CD4-positive, alpha-beta T cell treated with Interleukin-10 for 1 hour (primary cell): ENCODE results near the gene TCEA2.
"Not testable (repeated sequence)": the region's sequence is repeated elsewhere in the genome, so short reads cannot be mapped to it uniquely, and the experiment has no call there.

ENCODE experiments used
- DNase-seq: peaks from one replicate; pipeline ENCODE4 v3.0.0-alpha.2; 2020

TCEA2 gene

DNA sequence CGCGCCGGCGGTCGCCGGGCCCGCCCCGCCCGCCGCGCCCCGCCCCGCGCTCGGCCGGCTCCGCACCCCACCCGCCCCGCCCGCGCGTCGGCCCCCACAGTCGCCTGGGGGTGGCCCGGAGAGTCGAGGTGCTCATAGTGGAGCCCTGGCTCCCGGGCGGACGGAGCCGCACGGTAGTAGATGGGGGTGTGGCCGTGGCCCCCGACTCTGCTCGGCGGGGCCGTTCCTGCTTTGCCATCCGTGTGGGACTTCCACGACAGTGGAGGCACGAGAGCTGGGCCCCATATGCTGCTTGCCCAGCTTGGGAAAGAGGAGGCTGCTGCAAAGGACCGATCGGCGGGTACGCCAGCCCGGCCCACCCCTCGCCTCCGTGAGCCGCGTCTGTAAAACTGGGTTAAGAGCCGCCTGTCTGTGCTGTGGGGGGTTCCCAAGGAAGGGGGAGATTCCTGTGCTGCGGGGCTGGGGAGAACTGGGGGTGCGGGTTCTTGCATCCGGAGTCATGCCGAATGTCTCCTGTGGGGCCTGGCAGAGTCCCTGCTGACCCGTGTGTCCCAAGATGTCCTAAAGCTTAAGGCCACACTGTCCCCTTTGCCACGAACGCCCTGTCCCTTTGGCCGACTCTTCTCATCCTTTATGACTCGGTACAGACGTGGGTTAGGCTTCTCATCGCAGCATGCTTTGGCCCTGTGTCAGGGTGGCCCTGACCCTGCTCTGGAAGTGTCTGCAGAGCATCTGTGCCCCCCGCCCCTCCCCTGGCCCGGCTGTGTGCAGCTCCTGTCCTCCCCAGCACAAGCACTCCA lies 17.2 kb downstream of the TCEA2 start, which contains the start of gene OPRL1:
Gene OPRL1, plus strand, starts transcription at position 70 of the 800 bp plus-strand sequence. CDS start 12,639 bp downstream, outside the sequence.
- DNase-seq = peak; percentile 57

DNA sequence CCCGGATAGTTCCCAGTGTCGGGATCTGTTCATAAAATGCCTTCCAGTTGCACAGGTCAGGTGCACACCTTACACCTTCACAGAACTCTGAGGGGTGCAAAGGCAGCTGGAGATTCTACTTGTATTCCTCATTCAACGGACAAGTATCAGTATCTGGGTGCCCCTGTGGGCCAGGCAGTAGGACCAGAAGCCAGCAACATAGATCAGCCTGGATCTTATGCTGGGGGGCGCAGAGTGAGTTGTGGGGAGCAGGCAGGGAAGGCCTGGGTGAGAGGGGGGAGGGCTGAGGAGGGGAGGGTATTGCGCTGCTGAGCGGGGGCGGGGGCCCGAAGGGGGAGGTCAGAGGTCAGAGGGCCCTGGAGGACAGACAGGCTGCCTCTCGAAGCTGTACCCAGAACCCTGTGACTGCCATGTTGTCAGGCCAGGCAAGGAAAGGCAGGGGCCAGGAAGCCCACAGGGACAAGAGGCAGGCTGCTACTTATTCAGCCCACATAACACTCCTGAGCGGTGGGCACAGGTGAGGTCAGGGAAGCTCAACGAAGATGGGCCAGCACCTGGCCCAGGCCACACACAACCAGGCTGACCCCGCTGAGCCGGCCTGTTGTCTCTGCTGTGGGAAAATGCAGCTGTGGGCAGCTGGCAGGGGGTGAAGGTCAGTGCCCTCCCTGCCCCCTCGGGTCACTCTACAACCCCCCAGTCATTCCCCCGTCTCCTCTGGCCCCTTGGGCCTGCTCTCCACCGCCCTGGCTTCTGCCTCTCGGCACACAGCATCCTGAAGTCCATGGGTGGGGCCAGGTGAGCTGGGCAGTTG lies 18.0 kb downstream of the TCEA2 start:
- no peak for DNase-seq

DNA sequence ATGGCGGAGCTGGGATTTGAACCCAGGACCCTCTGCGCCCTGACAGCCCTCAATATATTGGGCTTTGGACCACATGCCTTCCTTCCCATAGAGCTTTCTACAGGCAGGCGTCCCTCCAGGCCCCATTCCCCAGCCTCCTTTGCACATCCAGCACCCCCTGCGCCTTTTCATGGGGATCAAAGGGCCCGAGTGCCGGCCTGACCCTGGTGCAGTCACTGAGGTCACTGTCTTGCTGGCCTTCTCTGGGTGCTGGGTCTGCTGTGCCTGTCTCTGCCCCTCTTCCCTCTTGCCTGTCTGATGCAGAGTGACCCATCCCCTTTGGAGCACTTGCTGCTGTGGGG lies 18.6 kb downstream of the TCEA2 start:
- no peak for DNase-seq

DNA sequence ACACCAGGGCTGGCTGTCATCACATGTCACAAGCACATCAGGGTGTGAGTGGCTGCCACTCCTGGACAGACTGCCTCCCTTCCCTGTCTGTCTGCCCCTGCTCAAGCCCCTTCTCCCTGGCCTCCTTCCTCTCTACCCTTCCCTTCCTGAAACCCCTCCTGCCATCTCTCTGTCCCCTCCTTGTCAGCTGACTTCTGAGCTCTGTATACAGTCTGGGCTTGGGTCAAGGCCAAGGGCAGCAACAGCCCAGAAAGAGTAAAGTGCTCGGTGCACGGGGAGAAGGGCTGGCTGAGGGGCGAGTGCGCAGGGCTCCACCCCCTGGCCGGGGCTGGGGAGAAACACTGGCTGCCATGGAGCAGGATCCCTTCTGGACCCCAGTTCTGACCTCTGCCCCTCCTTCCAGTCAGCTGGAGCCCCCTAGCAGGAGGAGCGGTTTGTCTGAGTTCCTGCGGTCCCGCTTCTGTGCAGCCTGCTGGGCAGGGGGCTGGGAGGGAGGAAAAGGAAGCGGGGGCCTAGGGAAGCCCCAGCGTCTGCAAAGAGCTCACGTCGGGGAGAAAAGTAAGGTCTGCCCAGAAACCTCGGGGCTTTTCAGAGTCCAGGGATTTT lies 19.2 kb downstream of the TCEA2 start:
- DNase-seq = no peak

DNA sequence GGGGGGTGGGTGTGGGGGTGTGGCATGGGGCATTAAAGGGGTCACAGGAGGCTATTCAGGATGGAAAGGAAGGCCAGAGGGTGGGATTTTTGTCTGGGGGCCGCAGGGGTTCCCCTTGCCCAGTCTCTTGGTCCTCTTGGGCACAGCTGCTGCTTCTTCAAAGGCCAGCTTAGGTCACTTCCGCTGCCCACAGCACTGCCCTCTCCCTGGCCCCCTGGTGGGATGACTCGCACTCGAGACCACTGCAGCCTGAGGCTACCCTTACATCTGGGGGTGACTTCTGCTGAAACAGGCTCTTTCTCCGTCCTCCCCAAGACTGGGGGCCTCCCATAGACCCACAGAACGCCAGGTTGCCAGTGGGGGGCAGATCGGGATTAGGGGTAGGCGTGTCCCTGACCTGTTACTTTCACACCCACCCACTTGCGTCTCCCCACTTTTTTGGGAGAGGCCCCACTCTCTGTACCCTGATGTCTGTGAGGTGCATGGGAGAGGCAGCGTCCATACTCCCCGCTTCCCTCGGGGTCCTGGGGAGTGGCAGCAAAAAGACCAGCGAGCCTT lies 19.9 kb downstream of the TCEA2 start:
- no peak for DNase-seq

DNA sequence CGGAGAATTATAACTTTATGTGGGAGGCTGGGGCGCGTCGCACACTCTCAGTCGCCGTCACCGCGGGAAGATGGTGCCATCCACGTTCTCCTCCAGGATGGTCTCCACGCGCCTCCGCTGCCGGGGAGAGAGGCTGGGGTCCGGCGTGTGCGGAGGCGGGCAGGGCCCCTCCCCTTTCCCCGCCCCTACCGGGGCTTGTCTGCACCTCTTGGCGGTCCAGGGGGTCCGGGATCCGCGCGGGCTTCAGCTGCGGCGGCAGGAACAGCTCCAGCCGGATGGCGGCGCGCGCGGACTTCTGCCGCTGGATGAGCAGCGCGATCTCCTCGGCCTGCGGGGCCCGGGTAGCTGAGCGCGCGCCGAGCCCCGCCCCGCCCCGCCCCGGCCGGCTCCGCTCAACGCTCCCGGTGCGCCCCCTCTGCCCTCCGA lies 20.4 kb downstream of the TCEA2 start:
- peak; percentile 76 for DNase-seq

DNA sequence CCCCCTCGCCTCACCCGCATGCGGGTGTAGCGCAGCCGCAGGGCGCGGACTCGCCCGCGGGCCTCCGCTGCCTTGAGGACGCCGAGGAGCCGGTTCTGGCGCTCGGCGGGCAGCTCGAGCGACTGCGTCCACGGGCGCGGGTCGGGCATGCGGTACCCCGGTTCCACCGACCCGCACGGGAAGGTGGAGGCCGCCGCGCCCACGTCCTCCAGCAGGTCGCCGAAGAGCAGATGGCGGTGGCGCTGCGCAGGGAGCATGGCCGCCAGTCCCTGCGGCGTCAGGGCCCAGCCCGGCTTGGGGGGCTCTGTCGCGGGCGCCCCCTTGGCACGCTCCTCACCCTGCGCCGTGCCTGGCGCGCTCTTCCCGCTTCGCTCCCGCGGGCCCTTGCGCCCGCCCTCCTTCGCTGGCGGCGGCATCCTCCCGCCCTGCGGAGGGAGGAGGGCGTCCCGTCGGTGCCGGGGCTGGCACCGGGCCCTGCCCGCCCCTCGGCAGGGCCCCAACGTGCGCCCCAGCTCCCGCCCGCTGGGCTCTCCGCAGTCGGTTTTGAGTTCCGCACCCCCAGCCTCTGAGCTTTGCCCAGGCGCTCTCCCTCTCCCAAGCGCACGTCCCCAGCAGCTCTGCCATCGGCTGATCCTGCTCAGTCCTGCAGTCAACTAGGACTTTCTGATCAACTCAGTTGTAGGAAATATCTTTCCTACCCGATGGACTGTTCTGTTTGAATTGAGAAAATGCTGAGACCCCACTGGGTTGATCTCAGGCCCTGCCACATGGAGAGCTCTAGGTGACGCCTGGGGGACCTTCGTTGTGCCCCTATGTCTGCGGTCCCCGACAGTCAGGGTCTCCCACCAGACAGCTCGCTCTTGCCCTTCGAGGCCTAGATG lies 21.0 kb downstream of the TCEA2 start, which contains the start of gene LKAAEAR1:
Gene LKAAEAR1, minus strand, starts transcription at position 595 of the 881 bp plus-strand sequence. Its CDS starts 179 bp downstream, at position 416.
- no peak for DNase-seq

DNA sequence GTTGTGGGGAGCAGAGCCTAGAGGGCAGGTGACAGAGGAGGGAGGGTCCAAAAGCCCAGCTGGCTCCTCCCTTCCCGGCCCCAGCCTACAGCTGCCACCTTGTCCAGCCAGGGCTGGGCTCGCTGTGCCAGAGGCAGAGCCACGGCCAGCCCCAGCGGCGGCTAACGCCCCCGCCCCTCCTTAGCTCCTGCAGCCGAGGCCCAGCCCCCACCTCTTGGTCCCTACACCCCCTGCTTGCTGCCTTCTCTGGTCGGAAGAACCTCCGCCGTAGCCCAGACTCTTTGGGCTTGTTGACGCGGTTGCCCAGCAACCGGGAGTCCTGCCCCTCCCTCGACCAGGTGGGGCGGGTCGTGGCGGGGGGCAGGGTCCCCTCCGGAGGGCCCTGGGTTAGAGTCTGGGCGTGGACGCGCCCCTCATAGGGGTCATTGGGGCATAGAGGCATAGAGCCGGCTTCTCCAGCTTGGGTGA lies 21.7 kb downstream of the TCEA2 start:
- DNase-seq = no peak

DNA sequence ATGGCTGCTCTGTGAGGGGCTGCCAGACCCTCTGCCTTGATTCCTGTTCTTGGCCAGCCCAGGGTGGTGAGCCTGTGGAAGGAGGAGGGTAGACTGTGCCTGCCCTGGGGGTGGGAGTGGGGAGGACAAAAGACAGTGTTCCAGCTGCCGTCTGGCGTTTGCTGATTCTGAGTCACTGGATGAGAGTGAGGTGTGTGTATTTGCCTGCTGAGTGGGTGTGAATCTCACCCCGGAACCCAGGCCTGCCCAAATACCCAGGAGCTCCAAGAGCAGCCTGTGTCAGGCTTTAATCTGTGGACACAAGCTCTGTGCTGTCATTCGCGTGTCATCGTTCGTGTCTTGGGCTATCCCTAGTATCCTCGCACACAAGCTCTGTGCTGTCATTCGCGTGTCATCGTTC lies 23.8 kb downstream of the TCEA2 start:
- no peak for DNase-seq

DNA sequence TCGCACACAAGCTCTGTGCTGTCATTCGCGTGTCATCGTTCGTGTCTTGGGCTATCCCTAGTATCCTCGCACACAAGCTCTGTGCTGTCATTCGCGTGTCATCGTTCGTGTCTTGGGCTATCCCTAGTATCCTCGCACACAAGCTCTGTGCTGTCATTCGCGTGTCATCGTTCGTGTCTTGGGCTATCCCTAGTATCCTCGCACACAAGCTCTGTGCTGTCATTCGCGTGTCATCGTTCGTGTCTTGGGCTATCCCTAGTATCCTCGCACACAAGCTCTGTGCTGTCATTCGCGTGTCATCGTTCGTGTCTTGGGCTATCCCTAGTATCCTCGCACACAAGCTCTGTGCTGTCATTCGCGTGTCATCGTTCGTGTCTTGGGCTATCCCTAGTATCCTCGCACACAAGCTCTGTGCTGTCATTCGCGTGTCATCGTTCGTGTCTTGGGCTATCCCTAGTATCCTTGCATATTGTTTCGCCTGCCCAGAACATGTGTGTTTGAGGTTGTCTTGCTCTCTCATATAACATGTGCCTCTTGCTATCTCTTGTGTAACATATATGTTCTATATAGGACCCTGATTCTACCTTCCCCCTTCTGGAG lies 24.3 kb downstream of the TCEA2 start:
- DNase-seq = not testable (repeated sequence)

DNA sequence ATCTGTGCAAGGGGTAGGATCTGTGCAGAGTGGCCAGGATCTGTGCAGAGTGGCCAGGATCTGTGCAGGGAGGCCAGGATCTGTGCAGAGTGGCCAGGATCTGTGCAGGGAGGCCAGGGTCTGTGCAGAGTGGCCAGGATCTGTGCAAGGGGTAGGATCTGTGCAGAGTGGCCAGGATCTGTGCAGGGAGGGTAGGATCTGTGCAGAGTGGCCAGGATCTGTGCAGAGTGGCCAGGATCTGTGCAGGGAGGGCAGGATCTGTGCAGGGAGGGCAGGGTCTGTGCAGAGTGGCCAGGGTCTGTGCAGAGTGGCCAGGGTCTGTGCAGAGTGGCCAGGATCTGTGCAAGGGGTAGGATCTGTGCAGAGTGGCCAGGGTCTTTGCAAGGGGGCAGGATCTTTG lies 25.6 kb downstream of the TCEA2 start:
- DNase-seq = not testable (repeated sequence)

DNA sequence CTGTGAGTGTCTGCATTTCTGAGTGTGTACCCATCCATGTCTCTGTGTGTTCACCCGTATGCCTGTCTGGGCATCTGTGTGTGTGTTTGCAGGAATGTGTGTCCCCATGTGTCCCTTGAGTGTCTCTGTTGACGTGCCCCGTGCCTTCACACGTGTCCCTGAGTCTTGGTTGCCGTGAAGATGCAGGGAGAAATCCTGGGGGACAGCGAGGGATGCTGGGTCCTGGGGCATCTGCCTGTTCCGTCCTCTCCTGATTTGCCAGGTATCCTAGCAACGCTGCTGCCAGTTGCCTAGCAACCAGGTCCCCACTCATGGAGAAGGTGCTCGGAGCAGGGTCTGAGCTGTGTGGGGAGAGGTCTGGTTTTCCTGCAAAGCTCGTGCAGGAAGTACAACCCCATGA lies 27.2 kb downstream of the TCEA2 start:
- DNase-seq = no peak

DNA sequence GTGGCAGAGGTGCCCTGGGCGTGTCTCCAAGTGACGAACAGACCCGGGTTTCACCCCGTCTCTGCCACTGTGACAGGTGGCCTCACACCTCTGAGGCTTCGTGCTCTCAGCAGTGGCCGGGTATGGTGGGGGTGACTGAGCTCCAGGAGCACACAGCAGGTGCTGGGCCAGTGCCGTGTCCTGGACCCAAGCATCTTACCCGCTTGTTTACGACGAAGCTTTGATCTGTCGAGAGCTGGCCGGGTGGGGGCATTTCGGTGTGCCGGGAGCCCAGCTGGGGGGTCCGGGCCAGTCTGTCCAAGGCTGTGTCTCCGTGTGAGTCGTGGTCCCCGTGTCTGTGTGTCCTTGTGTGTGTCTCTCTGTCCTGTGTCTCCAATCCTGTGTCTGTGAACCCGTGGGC lies 28.3 kb downstream of the TCEA2 start:
- DNase-seq = no peak

DNA sequence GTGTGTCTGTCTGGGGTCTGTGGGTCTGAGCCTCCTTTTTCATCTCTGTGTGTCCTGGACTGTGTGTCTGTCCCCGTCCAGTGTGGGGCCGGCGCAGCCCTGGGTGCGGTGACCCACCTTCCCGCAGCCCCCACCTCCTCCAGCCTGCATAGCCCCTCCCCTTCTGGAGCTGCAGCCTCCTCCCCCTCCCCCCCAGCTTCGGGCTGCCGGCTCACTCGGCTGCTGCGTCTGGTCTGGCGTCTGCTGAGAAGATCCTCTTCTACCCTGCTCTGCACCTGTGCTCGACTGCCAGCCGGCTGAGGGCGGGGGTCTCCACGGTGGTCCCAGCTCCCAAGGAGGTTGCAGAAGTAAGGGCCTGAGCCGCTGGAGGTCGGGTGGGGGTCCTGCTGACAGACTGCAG lies 28.8 kb downstream of the TCEA2 start:
- DNase-seq = no peak

DNA sequence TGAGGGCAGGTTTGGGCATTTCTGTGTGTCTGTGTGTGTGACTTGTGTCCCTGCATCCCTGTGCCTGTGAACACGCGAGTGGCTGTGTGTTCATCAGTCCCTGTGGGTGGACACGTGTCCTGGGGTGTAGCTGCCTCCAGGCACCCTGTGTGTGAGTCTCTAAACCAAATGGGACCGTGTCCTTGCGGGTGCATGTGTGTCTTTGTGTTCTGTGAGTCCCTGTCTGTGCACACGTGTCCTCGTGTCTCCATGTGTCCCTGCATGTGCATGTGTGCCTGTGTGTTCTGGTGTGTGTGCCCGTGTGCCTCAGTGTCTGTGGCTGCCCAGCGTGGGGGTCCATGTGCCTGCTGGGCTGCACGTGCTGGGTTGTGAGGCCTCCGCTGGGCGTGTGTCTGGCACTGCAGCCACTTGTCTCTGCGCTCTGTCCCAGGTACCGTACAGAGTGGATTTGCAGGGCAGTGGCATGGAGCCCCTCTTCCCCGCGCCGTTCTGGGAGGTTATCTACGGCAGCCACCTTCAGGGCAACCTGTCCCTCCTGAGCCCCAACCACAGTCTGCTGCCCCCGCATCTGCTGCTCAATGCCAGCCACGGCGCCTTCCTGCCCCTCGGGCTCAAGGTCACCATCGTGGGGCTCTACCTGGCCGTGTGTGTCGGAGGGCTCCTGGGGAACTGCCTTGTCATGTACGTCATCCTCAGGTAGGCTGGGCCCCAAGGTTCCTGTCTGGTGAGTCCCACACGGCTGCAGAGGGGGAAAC lies 29.4 kb downstream of the TCEA2 start:
- no peak for DNase-seq

DNA sequence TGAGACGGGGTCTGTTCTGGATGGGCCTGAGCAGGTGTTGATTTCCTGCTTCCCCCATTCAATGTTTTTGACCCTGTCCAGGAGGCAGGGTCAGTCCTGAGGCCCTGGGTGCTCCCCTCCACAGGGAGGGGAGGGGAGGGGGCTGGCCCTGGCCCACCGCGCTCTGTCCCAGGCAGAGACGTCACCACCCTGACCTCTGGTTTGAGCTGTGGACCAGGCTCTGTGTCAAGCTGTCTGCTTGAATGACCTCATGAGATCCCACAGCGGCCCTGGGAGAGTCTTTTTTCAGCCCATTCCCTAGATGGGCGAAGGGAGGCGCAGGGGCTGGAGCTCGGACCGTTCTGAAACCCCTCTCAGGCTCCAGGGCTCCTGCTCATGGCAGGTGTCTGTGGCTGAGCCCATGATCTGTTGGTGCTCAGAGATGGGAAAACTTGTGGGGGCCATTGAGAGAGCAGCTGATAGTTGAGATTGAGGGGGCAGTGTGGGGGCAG lies 30.1 kb downstream of the TCEA2 start:
- DNase-seq = no peak

DNA sequence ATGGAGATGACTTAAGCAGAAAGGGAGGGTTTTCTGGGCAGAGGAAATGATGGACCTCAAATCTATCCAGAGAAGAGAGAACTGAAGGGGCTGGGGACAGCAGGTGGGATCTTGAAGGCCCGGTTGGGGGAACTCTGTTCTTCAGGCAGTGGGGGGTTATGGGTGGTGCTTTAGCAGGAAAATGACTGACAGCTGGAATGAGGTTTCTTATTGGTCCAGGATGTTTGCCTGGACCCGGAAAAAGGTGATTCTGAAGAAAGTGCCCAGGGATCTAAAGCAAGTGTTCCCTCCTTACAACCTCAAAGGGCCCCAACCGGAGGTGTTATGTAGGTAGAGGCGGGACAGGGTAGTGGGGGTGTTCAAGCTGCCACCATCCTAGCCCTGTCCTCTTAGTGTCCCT lies 32.5 kb downstream of the TCEA2 start:
- DNase-seq = no peak

DNA sequence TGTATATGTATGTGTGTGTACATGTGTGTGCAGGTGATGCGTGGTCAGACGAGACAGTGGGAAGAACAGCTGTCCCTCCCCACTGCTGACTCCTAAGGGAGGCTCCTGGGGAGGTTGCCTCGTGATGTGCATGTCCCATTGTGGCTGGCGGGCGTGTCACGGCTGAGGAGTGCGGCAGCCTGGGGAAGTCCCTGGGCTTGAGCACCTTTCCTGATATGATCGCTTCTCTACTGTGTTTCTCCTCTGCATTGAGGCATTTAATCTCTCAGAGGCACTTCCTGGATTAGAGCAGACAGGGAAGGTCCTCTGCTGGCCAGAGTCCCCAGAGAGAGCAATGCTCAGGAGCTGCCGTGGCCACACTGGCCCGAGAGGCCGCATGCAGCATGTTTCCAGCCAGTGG lies 32.9 kb downstream of the TCEA2 start:
- no peak for DNase-seq

DNA sequence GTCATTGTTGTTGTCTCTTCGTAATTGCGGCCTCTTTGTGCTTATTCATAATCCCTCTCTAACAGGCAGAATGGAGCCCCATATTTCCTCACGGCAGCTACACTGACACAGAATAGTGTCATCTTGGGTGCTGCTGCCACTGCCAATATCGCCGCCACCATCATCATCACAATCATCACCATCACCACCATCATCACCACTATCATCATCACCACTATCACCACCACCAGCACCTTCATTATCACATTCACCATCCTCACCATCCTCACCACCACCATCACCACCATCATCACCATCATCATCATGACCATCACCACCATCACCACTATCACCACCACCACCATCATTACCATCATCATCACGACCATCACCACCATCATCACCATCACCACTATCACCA lies 33.5 kb downstream of the TCEA2 start:
- DNase-seq = no peak

DNA sequence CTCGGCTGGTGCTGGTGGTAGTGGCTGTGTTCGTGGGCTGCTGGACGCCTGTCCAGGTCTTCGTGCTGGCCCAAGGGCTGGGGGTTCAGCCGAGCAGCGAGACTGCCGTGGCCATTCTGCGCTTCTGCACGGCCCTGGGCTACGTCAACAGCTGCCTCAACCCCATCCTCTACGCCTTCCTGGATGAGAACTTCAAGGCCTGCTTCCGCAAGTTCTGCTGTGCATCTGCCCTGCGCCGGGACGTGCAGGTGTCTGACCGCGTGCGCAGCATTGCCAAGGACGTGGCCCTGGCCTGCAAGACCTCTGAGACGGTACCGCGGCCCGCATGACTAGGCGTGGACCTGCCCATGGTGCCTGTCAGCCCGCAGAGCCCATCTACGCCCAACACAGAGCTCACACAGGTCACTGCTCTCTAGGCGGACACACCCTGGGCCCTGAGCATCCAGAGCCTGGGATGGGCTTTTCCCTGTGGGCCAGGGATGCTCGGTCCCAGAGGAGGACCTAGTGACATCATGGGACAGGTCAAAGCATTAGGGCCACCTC lies 35.5 kb downstream of the TCEA2 start:
- no peak for DNase-seq
